HL-60 (cell line): ENCODE results near the gene LXN.

Source experiments
- DNase-seq, 2 experiments: peaks; one replicate each; pipeline ENCODE4 v3.0.0-alpha.2; 2010 to 2020; ENCODE audit warnings: low read depth in 1 of 2, low spot score in 1 of 2
- H3K27ac ChIP-seq: fragments of 250-450 bp; sonication (Bioruptor Pico); replicated peaks from 2 replicates; pipeline ENCODE4 v1.5.1; 2020; ENCODE audit warnings: mild to moderate bottlenecking, moderate library complexity
- H3K27me3 ChIP-seq: fragments of 250-450 bp; sonication (Bioruptor Pico); 2 replicates; pipeline ENCODE4 v1.5.1; 2021; ENCODE audit warnings: mild to moderate bottlenecking, moderate library complexity; ENCODE audit not compliant: insufficient read depth, poor library complexity, severe bottlenecking
- H3K4me3 ChIP-seq: replicated peaks from 2 replicates; pipeline ENCODE4 v1.5.1; 2011; ENCODE audit warnings: mild to moderate bottlenecking, control low read depth, low read length; ENCODE audit not compliant: insufficient read depth
- GABPA ChIP-seq: IDR thresholded peaks from 2 replicates; pipeline ENCODE4 v1.6.1; 2012; ENCODE audit warnings: low read depth
- POLR2AphosphoS5 ChIP-seq: IDR thresholded peaks from 2 replicates; pipeline ENCODE4 v1.6.1; 2012; ENCODE audit warnings: low read depth
- SPI1 ChIP-seq: IDR thresholded peaks from 2 replicates; pipeline ENCODE4 v1.6.1; 2012; ENCODE audit warnings: low read depth, mild to moderate bottlenecking, borderline replicate concordance
- TF ChIP-seq, protein P1 (sequence below): IDR thresholded peaks from one replicate; pipeline ENCODE4 v1.5.1; 2011; ENCODE audit warnings: low read length, control low read depth, inconsistent platforms; ENCODE audit not compliant: insufficient read depth
- TF ChIP-seq, protein P2 (sequence below): IDR thresholded peaks from 2 replicates; pipeline ENCODE4 v1.6.1; 2012; ENCODE audit warnings: low read depth; ENCODE audit not compliant: insufficient replicate concordance

LXN gene

DNA sequence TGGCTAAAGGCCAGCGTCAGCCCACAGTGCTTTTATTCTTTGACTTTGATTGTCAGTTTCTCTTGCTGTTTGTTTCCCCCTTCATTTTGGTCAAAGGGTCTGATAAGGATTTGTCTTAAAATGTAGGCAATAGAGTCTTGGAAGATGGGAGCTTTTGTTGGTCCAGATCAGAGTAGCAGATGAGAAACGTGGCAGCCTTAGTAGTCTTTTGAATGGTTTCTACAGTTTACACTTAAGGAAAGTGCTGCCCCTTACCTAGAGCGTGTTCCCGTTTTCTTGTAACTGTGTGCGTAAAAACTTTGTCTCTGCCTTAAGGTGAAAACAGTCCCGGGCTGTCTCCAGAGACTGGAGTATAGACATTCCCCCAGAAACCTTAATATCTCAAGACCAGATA is 630 bp downstream of the LXN start:
- Histone ChIP-seq H3K27me3 (no peaks in the 10 kb centered on the region), H3K27ac (peak overlapping the region; percentile 68), H3K4me3 (peak overlapping the region; percentile 41)
- TF ChIP-seq POLR2AphosphoS5 (no peak), SPI1 (peak; percentile 20; the same call in 1 of the 2 replicates), GABPA (no peak)
- TF ChIP-seq, protein P1, sequence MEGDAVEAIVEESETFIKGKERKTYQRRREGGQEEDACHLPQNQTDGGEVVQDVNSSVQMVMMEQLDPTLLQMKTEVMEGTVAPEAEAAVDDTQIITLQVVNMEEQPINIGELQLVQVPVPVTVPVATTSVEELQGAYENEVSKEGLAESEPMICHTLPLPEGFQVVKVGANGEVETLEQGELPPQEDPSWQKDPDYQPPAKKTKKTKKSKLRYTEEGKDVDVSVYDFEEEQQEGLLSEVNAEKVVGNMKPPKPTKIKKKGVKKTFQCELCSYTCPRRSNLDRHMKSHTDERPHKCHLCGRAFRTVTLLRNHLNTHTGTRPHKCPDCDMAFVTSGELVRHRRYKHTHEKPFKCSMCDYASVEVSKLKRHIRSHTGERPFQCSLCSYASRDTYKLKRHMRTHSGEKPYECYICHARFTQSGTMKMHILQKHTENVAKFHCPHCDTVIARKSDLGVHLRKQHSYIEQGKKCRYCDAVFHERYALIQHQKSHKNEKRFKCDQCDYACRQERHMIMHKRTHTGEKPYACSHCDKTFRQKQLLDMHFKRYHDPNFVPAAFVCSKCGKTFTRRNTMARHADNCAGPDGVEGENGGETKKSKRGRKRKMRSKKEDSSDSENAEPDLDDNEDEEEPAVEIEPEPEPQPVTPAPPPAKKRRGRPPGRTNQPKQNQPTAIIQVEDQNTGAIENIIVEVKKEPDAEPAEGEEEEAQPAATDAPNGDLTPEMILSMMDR, result no peak
- TF ChIP-seq, protein P2, sequence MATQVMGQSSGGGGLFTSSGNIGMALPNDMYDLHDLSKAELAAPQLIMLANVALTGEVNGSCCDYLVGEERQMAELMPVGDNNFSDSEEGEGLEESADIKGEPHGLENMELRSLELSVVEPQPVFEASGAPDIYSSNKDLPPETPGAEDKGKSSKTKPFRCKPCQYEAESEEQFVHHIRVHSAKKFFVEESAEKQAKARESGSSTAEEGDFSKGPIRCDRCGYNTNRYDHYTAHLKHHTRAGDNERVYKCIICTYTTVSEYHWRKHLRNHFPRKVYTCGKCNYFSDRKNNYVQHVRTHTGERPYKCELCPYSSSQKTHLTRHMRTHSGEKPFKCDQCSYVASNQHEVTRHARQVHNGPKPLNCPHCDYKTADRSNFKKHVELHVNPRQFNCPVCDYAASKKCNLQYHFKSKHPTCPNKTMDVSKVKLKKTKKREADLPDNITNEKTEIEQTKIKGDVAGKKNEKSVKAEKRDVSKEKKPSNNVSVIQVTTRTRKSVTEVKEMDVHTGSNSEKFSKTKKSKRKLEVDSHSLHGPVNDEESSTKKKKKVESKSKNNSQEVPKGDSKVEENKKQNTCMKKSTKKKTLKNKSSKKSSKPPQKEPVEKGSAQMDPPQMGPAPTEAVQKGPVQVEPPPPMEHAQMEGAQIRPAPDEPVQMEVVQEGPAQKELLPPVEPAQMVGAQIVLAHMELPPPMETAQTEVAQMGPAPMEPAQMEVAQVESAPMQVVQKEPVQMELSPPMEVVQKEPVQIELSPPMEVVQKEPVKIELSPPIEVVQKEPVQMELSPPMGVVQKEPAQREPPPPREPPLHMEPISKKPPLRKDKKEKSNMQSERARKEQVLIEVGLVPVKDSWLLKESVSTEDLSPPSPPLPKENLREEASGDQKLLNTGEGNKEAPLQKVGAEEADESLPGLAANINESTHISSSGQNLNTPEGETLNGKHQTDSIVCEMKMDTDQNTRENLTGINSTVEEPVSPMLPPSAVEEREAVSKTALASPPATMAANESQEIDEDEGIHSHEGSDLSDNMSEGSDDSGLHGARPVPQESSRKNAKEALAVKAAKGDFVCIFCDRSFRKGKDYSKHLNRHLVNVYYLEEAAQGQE, result no peak
- DNase-seq, result no peak

DNA sequence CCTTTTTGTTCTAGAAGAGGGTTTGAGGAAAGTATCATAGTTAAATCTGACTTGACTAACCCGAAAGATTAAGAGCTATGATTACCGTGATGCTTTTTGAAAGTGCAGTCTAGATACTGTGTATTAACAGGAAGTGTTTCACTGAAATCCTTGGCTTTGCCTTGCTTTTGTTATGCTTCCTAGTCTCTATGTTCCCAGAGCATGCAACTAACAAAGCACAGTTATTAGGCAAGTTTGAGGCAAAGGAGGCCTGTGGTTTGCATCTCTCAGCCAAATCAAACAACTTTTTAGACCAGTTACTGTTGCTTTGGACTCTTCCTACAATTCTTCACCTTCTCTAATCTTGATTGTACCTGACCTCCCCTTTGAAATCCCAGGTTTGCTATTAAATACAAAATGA is 3.9 kb downstream of the LXN start:
- DNase-seq, result no peak
- TF ChIP-seq, protein P1, result no peak
- TF ChIP-seq GABPA (no peak), POLR2AphosphoS5 (no peak), SPI1 (no peak)
- TF ChIP-seq, protein P2, result no peak
- no peak overlapping the region for H3K27ac ChIP-seq
- H3K27me3 ChIP-seq, result no peaks in the 10 kb centered on the region
- no peak overlapping the region for H3K4me3 ChIP-seq

DNA sequence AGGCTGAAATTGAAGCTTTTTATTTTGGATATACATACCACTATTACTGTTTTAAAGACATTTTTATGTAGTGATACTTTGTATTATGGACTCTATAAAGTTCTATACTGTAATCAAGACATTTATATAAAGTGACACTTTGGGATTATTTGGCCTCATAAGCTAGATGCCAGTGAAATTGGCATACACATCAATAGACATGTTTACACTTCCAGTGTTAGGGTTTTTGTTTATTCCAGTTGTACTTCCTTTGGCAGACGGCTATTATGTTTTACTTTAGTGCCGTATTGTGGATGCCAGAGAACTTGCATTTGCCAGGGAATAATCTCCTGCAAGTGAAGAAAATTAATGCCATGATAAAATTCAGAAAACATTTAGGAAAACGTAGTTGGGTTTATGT is 6.0 kb downstream of the LXN start:
- Histone ChIP-seq H3K4me3 (no peak overlapping the region), H3K27ac (no peak overlapping the region), H3K27me3 (no peaks in the 10 kb centered on the region)
- no peak for TF ChIP-seq SPI1
- TF ChIP-seq, protein P1, result no peak
- no peak for TF ChIP-seq GABPA
- TF ChIP-seq POLR2AphosphoS5, result no peak
- TF ChIP-seq, protein P2, result no peak
- DNase-seq, result no peak
